Kasumi-1 (cell line): ENCODE measurements around the gene ABCD3.
"Not testable (repeated sequence)": the region's sequence is repeated elsewhere in the genome, so short reads cannot be mapped to it uniquely, and the experiment has no call there.

Source experiments
- DNase-seq, 2 experiments: peaks; one replicate each; lab custom pipeline; 2025; lab: John Stamatoyannopoulos, UW

The ABCD3 gene

GRCh38 chr1:94413311-94413710, 4.9 kb upstream of the ABCD3 start:
- DNase-seq, result peak; percentile 81 to 84

DNA sequence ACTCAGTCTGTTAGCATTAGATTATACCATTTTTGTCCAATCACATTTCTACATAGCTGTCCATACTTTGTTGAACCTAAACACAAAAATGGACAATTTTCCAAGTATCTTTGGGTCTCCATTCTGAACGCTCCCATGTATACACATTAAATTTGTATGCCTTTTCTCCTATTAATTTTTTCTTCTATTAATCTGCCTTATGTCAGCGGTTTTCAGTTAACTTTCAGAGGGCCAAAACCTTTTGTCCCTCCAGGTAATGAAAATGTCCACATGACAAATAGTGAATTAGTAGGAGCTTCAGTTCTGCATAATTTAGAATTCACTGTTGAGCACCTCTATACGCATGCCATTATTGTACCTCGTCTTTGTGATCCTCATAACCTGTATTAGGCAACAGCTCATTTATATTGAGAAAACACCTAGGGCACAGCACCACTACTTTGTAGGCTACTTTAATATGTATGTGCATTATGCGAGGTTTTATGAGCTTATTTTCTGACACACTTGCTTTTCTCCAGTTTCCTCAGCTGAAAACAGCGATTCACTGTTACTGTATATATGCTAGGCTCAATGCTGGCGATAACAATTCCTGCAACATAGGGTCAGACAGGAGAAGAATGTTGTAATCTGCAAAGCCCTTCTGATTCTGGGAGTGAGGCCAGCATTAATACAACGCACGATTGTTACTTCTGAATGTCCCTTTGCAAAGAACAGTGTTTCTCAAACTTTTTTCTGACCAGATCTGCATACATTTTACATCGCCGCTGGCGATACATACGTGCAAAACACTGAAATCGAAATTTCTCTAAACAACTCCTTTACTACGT, 1.1 kb upstream of the ABCD3 start:
- no peak for DNase-seq

GRCh38 chr1:94417728-94417977, 536 bp upstream of the ABCD3 start:
- no peak for DNase-seq

GRCh38 chr1:94418664-94419655, 771 bp downstream of the ABCD3 start:
- peak in 1 of 2 experiments; percentile 38 for DNase-seq

GRCh38 chr1:94422115-94422820, 4.1 kb downstream of the ABCD3 start:
- DNase-seq, result no peak

GRCh38 chr1:94425821-94426484, 7.8 kb downstream of the ABCD3 start:
- DNase-seq, result peak; percentile 10 to 36

DNA sequence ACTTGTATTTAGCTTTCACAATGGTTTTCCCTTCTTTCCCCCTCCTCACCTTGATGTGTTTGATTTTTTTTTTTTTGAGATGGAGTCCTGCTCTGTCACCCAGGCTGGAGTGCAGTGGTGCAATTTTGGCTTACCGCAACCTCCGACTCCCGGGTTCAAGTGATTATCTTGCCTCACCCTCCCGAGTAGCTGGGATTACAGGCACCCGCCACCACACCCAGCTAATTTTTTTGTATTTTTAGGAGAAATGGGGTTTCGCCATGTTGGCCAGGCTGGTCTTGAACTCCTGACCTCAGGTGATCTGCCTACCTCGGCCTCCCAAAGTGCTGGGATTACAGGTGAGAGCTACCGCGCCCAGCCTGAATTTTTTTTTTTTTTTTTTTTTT, 8.3 kb downstream of the ABCD3 start:
- not testable (repeated sequence) for DNase-seq

- DNase-seq, result no peak
Measured at GRCh38 chr1:94428441-94428840, 10.3 kb downstream of the ABCD3 start.

DNA sequence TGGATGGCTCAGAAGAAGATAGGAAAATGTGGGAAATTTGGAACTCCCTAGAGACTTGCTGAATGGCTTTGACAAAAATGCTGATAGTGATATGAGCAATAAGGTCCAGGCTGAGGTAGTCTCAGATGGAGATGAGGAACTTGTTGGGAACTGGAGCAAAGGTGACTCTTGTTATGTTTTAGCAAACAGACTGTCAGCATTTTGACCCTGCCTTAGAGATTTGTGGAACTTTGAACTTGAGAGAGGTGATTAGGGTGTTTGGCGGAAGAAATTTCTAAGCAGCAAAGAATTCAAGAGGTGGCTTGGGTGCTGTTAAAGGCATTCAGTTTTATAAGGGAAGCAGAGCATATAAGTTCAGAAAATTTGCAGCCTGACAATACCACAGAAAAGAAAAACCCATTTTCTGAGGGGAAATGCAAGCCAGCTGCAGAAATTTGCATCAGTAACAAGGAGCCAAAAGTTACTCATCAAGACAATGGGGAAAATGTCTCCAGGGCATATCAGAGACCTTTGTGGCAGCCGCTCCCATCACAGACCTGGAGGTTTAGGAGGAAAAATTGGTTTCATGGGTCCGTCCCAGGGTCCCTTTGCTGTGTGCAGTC, 10.8 kb downstream of the ABCD3 start:
- DNase-seq, result not testable (repeated sequence)

DNA sequence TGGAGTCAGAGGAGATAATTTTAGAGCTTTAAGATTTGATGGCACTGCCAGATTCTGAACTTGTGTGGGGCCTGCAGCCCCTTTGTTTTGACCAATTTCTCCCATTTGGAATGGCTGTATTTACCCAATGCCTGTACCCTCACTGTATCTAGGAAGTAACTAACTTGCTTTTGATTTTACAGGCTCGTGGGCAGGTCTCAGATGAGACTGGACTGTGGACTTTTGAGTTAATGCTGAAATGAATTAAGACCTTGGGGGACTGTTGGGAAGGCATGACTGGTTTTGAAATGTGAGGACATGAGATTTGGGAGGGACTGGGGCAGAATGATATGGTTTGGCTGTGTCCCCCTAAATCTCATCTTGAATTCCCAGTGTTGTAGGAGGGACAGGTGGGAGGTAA, 11.9 kb downstream of the ABCD3 start:
- DNase-seq, result not testable (repeated sequence)

DNA sequence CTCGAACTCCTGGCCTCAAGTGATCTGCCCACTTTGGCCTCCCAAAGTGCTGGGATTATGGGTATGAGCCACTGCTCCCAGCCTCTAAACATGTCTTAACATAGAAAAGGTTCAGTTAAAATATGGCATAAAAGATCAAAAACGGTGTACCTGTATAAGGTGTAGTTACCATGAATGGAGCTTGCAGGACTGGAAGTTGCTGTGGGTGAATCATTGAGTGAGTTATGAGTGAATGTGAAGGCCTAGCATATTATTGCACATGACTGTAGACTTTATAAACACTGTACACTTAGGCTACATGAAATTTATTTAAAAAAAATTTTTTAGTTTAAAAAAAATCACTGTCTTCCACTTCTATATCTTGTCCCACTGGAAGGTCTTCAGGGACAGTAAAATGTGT, 15.7 kb downstream of the ABCD3 start:
- no peak for DNase-seq

GRCh38 chr1:94434365-94435045, 16.3 kb downstream of the ABCD3 start:
- no peak for DNase-seq

DNA sequence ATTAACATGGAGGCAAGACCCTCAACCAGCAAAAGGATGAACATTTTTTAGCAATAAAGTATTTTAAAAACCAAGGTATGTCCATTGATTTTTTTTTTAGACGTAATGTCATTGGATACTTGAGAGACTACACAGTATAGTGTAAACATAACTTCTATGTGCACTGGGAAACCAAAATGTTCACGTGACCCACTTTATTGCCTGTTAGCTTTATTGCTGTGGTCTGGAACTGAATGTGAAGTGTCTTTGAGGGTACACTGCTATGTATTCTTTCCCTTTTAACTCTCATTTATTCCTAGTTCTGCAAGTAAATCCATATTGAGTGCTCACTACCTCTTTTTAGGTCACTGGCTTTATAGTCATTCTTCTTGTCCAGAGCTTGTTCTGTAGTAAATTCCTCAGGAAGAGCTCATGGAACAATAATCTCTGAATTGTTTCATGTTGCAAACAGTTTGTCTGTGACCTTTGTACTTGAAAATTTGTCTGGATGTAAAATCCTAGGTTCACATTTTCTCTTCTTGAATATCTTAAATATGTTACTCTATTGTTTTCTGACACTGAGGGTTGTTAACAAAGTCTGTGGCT, 20.6 kb downstream of the ABCD3 start:
- DNase-seq, result no peak

DNA sequence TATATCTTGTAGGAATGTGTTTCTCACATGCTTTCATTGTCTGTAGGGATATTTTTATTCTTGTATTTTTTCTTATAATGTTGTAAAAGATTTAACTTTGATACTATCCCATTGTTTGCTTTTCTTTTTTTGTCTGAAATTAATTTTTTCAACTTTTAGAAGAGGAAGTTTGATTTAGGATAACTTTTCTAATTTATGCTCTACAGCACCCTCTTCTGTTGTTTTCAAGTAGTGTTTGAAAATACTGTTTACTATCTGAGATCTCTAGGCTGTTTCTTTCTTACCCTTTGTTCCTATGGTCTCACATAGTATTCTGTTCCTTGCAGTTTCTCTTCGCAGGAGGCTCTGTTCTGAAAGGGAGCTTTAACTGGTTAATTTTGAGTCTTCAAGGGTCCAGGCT, 21.9 kb downstream of the ABCD3 start:
- peak in 1 of 2 experiments; percentile 15 for DNase-seq

DNA sequence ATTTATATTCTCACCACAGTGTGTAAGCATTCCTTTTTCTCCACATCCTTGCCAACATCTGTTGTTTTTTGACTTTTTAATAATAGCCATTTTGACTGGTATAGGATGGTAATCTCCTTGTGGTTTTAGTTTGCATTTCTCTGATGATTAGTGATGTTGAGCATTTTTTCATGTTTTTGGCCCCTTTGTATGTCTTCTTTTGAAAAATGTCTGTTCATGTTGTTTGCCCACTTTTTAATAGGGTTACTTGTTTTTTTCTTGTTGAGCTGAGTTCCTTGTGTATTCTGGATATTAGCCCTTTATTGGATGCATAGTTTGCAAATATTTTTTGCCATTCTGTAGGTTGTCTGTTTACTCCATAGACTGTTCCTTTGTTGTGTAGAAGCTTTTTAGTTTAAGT, 24.9 kb downstream of the ABCD3 start:
- not testable (repeated sequence) for DNase-seq

DNA sequence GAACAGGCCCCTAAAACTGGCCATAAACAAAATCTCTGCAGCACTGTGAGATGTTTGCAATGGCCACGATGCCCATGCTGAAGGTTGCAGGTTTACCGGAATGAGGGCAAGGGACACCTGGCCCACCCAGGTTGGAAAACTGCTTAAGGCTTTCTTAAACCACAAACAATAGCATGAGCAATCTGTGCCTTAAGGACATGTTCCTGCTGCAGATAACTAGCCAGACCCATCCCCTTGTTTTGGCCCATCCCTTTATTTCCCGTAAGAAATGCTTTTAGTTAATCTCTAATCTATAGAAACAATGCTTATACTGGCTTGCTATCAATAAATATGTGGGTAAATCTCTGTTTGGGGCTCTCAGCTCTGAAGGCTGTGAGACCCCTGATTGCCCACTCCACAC, 26.6 kb downstream of the ABCD3 start:
- DNase-seq, result not testable (repeated sequence)

- DNase-seq, result not testable (repeated sequence)
Measured at GRCh38 chr1:94445733-94446132, 27.5 kb downstream of the ABCD3 start.

DNA sequence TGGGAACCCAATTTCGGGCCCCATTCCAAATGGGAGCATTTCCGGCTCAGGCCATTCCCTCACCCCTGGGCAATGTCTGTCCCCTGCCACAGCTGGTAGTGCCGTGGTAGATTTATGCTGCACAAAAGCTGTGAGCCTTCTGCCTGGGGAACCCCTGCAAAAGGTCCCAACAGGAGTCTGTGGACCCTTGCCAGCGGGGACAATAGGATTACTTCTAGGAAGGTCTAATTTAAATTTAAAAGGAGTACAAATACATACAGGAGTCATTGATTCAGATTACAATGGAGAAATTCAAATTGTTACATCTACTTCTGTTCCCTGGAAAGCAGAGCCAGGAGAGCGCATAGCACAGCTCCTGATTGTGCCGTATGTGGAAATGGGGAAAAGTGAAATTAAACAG, 28.0 kb downstream of the ABCD3 start:
- not testable (repeated sequence) for DNase-seq

GRCh38 chr1:94448741-94449140, 30.6 kb downstream of the ABCD3 start:
- not testable (repeated sequence) for DNase-seq

GRCh38 chr1:94456736-94457135, 38.5 kb downstream of the ABCD3 start:
- no peak for DNase-seq
